HG02884 (cell line): Measurements from ENCODE around the gene ITPKB.
"Not testable (repeated sequence)": the region's sequence is repeated elsewhere in the genome, so short reads cannot be mapped to it uniquely, and the experiment has no call there.

Experiments
- ATAC-seq: cut with Tn5 transposase; IDR thresholded peaks from one replicate; pipeline ENCODE4 v1.9.1; 2021; ENCODE audit warnings: mild to moderate bottlenecking, moderate library complexity; ENCODE audit not compliant: unreplicated experiment

ITPKB gene

DNA sequence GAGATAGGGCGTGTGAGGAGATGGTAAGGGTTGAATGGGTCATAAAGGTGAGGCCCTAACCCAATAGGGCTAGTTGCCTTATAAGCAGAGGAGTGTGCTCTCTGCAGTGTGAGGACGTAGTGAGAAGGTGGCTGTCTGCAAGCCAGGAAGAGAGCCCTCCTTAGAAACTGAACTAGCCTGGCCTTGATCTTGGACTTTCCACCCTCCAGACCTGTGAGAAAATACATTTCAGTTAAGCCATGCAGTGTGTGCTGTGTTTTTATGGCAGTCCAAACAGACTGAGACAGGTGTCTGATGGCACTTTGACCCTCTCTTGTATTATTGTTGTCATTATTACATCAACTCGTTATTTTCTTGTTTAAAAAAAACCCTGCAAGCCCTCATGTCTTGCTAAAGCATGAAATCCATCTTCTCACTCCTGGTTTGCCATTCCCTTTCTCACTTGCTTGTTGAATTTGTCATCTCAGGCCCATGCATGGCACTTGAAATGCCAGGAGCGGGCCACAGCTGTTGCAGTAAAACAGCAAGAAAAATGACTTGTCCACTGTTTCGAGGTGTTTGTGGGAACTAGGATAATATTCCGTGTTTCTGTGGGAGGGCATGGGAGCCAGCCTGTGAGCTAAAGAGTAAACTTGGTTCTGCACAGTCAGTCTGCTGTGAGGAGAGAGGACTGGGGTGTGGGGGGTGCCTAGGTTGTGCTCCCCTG, 111.9 kb downstream of the ITPKB start:
- no peak for ATAC-seq

DNA sequence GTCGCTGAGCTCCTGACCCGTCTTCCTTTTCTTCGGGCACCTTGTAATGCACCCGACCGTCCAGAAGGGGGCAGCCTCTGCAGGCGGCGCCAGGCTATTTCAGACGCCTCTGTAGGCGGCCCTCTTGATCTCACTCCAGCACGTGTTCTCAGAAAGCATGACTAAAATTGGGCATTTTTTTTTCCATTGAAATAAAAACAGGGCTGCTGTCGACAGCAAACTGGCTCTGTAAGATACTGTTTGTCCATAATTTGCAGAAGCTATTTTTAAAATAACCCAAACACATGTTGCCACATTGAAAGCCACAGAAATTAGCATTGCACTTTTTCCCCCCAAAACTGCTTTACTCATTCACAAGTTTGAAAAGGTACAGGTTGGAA, 112.5 kb downstream of the ITPKB start:
- peak; percentile 76 for ATAC-seq

DNA sequence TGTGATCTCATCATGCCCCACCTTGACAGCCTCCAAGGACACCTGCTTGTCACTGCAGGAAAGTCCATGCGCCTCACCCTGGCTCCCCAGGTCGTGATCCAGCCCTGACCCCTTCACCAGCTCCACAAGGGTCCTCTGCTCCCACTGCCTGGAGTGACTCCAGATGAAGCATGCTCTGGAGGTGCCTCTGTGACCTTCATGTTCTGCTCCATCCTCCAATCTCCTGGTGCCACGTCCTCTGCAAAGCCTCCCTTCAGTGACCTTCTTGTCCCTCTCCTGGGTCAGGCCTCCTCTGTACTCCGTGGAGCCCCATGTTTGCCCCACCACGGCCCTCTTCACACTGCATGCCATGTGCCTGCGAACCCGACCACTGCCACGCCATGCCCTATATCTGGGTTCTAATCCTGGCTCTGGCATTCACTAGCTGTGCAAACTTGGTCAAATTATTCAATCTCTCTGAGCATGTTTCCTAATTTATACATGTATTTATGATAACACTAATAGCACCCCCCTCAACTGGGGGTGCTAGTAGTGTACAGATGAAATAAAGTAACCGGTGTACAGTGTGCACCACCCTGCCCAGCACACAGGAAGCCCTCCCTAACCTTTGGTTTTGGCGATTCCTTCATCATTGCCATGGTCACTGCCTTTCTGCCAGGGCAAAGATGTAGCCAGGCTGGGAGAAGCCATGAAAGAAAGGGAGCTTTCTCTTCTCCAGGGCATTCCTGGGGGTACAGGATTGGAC, 113.1 kb downstream of the ITPKB start:
- ATAC-seq, result peak; percentile 24

DNA sequence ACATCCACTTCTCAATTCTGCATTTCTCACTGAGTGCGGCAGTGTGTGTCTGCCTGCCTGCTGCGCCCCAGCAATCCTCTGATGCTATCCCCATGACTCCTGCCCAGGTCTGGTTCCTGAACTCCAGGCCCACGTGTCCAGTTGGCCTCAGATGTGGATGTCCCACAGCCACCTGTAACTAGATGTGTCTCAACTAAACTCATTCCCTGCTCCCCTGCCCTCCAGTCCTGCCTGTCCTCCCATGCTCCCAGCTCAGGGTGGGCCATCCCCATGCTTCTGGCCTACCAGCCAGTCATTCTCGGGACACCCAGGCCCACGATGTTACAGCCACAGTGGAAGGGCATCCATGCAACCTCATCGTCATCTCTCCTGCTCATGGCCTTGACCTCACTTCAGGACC, 113.8 kb downstream of the ITPKB start:
- no peak for ATAC-seq

DNA sequence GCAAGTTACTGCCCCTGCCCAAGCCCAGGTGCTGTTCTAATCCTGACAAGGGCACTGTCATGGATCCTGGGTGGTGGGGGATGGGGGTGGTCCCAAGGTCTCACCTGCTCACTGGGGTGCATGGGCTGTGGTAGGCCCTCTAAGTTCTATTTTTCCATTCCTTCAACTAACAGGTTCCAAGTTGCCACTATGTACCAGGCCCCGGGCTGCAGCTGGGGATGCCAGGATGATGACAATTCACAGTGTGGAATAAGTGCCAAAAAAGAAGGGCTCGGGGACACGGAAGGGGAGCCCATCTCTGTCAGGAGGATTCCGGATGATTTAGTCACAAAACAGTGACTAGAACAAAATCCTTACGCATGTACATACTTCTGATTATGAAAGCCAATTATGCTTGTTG, 114.6 kb downstream of the ITPKB start:
- no peak for ATAC-seq

DNA sequence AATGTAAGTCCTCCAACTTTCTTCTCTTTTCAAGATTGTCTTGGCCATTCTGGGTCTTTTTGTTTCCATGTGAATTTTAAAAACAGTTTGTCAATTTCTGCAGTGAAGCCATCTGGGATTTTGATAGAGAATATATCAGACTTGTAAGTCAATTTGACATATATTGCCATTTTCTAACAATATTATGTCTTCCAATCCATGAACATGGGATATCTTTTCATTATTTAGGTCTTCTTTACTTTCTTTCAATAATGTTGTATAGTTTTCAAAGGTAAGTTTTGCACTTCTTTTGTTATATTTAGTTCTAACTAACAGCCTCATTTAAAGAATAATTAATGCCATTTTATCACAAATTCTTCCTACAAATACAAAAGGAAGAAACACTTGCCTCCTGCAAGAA, 117.1 kb downstream of the ITPKB start:
- no peak for ATAC-seq

DNA sequence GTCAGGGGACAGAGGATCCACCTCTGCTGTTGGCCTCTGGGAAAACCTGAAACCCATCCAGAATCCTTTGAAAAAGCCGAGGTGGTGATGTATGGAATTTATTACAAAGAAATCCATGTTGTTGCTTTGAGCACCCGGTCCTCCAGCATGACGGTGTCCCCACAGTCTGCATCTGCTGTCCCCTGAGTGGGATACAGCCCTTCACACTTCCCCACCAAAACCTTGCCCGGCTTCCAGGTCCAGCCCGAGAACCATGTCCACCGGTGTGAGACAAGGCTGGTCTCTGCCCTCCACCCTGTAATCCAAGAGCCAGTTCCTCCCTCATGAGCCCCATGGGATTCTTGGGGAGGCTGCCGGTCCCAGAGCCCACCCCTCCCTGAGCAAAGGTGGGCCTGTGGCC, 120.1 kb downstream of the ITPKB start:
- no peak for ATAC-seq

DNA sequence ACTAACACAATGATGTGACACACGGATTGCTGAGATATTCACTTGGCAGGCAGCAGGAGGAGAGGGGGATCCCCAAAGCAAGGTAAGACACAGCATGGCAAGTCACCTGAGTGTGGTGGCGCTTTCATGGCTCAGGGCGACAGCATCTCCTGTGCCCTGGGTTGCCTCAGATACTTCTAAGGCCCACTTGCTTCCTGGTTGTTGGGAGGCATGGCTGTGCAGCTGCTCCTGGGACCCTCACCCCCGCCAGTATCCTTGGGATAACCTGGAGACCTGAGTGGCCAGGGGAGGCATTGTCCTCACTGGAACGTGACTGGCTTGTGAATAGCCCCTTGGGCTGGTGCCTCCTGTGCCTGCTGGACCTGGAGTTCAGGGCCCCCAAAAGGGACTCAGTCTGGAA, 120.7 kb downstream of the ITPKB start:
- ATAC-seq, result no peak

DNA sequence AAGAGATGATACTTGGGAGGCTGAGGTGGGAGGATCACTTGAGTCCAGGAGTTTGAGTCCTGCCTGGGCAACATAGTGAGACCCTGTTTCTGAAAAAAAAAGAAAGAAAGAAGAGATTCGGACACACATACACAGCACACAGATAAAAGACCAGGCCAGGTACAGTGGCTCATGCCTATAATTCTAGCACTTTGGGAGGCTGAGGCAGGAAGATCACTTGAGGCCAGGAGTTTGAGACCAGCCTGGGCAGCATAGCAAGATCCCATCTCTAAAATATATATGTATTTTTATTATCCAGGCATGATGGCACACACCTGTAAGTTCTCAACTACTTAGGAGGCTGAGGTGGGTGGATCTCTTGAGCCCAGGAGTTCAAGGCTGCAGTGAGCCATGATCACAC, 121.4 kb downstream of the ITPKB start:
- ATAC-seq, result not testable (repeated sequence)

DNA sequence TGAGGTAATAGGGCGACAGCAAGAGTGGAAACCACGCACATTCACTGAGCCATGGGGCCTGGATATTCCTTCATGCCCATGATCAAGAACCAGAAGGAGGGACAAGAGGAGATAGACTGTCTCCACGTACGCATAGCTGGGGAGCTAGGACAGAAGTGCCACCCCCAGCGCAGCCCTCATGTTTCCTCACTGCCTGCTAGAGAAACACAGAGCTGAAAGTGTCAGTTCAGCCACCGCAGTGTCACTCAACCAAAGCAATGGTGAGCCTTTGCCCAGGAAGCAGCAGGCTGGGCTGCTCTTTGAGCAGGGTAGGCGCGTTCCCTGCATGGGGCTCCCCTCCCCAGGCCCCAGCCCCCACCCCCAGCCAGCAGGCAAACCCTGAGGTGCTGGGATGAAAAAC, 122.0 kb downstream of the ITPKB start:
- ATAC-seq, result no peak

DNA sequence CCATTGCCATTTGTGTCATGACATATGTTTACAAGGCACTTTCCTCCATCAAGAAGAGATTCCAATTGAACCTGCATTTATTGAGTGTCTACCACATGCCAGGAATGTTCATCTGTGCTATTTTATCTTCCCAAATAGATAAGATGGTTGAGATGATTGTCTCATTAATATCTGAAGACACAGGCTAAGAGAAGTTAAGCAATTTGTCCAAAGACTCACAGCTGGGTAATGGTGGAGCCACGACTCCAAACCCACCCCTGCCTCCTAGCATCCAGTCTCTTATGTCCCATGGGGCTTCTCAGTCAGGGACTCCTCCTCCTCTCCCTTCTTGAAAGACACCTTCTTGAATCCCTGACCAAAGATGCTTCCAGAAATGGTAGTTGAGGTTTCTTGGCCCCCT, 122.4 kb downstream of the ITPKB start:
- no peak for ATAC-seq

DNA sequence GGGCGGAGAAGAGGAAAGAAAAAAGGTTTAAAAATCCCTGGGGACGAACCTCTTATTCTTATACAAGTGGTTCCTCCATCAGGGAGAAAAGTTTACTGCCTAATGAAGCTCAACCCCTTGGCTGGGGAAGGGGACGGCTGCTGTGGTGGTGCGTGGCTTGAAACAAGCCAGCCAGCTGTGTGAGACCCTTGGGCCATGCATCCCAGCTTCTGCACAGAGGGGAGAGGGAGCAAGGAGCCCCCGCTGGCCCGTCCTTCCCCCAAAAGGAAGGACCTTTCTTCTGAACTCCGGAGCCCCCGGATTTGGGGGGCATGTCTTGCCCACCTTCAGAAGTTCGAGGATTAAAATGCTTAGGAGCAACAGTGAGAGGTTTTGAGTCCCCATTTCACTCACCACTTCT, 123.2 kb downstream of the ITPKB start:
- no peak for ATAC-seq

DNA sequence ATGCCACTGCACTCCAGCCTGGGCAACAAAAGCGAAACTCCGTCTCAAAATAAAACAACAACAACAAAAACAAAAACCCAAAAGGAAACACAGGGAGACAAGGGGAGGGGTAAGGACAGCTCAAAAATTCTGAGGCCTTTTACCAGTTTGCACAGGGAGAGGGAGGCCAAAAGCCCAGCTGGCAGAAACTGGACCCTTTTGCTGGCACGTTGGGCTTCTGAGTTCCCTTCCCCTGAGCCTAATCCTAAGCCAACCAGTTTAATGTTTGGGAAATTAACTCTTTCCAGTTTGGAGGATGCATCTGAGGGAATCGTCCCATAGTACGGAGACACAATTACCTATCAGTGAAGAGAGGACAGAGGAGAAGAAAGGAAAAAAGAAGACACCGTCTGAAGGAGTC, 127.1 kb downstream of the ITPKB start:
- ATAC-seq, result not testable (repeated sequence)

DNA sequence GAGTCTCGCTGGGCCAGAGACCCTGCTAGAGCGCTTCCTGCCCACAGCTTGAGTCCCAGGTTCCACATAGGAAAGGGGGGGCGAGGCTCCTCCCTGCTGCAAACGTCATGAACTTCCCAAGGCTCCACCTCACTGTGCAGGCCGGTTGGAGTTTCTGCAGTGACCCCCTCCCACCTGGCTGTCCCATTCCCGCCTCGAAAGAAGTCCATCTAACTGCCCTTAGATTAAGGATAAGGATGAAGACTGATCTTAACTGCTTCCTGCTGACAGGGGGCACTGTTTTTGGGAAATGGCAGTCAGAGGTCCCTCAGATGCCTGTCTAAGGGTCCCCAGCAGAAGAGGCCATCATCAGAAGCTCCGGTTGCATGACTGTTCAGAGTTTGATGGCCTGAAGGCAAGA, 127.8 kb downstream of the ITPKB start:
- no peak for ATAC-seq

DNA sequence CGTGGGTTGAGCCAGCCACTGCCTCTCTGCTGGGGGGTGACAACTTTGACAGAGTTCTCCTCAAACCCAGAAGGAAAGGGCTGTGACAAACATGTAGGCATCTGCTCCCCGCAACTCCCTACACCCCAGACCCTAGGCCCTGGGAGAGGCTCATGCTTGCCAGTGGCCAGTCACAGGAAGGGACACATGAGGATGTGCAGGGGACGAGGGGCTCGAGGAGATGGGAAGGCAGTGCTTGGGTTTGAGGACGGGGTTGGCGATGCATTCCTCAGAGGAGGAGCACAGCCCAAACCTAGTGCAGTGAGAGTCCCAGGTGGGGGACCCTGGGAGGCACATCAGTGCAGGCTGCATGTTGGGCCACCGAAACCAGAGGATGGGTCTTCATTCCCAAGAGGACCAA, 128.4 kb downstream of the ITPKB start:
- no peak for ATAC-seq

DNA sequence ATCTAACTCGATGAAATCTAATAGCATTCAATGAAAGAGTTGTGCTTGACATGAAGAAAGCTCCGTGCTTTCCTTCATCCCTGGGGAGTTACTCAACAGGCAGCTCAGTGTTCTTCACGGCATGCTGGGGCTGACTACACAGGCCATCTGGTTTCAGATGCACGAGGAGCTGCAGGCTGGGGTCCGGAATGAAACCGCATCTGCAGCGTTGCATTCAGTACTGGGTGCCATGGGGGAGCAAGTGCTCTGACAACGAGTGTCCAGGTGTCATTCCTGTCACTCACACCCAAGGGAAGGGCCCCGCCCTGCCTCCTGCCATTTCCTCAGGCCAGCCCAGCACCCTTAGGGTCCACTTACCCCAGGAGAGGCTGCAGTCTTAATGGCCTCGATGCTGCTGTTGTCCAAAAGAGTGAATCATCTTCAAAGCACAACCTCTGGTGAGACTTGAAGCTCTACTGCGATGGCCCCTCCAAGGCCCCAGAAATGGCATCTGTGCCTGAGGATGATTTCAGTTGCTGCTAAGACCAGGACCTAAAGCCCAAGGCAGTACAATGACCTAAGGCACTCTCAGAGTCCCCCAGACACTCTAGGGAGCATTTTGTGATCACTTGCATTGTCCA, 129.1 kb downstream of the ITPKB start:
- ATAC-seq, result no peak

DNA sequence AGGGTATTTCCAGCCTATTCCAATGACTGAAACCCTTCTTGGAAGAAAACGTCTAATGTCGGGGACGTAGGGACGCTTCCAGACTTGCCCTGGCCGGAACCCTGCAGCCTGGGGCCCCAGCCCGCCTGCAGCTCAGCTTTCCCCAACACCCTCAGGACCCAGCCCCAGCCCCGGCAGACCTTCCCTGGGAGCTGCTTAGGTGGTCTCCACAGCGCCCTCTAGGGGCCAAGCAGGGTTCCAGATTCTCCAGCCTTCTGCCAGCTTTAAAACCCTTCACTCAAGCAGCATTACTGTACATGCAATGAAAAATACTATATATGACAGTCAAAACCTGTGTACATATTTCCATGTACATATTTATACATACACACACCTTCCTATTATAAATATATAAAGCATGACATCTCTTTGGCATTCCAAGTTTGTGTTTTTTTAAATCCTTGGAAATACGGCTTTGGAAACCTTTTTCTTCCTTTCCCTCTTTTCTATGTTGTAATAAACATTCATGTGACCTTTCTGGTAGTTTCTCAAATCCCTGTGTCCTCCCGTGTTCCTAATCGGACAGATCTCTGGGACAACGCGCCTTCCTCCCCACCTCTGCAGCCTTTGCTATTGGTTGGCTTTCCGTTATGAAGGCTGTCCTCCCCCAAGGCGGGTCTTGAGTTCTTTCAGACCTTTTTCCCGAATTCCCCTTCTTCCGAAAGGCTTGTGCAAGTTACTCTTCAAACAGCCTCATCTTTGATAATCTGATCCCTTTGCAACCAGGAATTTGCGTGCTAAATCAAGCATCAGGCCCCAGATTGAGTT, 130.2 kb downstream of the ITPKB start:
- ATAC-seq, result no peak

DNA sequence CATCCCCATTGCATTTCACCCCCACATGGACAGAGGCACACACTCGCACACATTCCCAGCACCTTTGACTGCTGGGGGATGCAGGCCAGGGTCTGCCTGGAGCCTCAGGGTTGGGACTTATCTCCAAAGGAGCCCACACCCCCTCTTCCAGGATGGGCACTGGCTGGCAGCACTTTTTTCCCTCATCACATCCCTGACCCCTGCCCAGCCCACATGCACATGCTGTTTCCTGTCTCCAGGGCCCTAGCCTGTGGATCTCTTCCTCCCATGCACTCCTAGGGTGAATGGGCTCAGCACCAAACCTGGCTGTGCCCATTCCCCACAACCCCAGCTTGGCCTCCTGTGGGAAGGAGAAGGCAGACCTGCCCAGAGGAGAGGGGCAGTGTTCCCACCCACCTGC, 131.3 kb downstream of the ITPKB start:
- ATAC-seq, result no peak

DNA sequence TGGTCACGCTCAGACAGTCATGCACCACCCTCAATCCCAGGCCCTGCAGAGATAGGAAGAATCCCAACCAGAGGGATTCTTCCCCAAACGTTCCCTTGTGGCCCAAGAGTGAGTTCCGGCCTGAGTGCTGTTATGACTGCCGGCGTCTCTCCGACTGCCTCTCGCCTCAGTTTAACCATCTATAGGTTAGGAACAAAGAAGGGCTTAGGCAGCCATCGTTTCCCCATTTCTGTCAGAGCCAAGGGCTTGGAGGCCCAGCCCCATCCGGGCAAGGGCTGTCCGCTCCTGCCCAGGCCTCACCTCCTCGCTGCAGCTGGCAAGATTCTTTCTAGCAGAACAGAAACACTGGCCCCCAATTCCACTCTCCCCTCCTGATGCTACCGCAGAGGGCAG, 131.8 kb downstream of the ITPKB start:
- no peak for ATAC-seq

DNA sequence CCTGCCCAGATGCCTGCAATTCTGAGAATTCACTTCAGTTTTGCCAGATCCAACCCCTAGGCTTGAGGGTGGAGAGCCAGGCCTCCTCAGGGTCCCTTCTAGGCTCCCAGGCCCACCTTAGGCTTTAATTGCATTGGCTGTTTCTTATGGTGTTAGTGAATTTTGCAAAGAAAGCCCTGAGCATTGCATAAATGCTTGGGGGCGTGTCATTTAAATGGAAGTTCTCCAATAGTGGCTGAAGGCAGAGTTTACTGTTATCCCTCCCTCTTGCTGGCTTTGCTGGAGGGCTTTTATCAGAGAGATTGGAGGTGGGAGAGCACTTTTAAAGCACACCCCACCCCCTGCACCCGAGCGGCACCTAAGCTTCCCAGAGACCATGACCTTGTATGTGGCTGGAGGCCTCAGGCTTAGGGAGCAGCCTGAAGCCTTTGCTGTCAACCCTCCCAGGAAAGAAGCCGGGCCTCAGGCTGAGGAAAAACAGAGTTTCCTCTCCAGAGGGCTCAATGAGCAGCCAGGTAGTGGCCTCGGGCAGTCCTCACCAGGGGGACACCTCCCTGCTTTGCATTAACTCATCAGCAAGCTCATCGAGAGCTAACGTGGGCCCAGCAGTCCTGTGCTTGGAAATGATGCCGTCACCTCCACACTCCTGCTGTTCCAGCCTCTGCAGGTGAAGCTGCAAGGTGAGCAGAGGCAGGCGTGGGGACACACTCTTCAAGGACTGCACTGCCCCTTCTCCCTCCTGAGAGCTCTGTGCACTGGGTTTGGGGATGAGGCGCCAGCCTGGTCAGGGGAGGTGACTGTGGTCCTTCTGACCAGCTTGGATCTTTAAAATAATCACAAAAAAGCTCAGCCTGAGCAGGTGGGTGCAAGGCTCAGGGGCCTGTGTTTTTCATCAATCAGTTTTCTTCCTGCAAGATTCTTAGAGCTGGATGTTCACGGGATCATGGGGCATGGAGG, 132.5 kb downstream of the ITPKB start:
- no peak for ATAC-seq
